GM12878 (cell line): Measurements from ENCODE around the gene PBLD. TPM values are rescaled to one million over a fixed set of nuclear protein-coding genes. Genes with fewer than 3 reads are reported as not detected.

Experiments
- ATAC-seq: fragments of 200-7000 bp; cut with Tn5 transposase; 3 replicates; pipeline ENCODE4 v1.9.1; 2020; ENCODE audit warnings: mild to moderate bottlenecking, moderate library complexity
- BruUV-seq: library from RNA; stranded (reverse); fragments of 400-500 nt; replicated peaks from 2 replicates; lab custom pipeline; 2021; lab: Mats Ljungman, UMichigan
- CTCF ChIA-PET: fragments of 300-600 bp; sonication (Branson Sonifier 250); formaldehyde crosslinking; extraction: SDS; loops from one replicate; lab custom pipeline; 2021; ENCODE audit warnings: inconsistent platforms; lab: Yijun Ruan, JAX
- POLR2A ChIA-PET: fragments of 350-600 bp; formaldehyde crosslinking; extraction: SDS; loops from one replicate; lab custom pipeline; 2021; ENCODE audit warnings: inconsistent platforms; lab: Charles Lee
- RAD21 ChIA-PET: fragments of 300-600 bp; sonication (Branson Sonifier 250); formaldehyde crosslinking; loops from one replicate; lab custom pipeline; 2023; ENCODE audit warnings: antibody characterized with exemption; ENCODE audit not compliant: unreplicated experiment; lab: Charles Lee
- SMC1A ChIA-PET: fragments of 300-600 bp; sonication (Branson Sonifier 250); formaldehyde crosslinking; loops from one replicate; lab custom pipeline; 2023; ENCODE audit not compliant: unreplicated experiment, uncharacterized antibody; lab: Charles Lee
- DNase-seq: peaks from one replicate; pipeline ENCODE4 v3.0.0-alpha.2; 2011; ENCODE audit warnings: low read depth, low spot score
- FAIRE-seq: peaks from 3 replicates; lab custom pipeline; 2011; peaks lifted over from hg19 to GRCh38; lab: Jason Lieb, UNC
- H2AFZ ChIP-seq: 2 replicates; pipeline ENCODE4 v1.6.0; 2011; ENCODE audit warnings: low read depth, low read length, control low read depth; ENCODE audit not compliant: control insufficient read depth
- H3K27ac ChIP-seq: 2 replicates; pipeline ENCODE4 v1.5.1; 2011; ENCODE audit warnings: control low read depth; ENCODE audit not compliant: control insufficient read depth, insufficient read depth
- H3K27me3 ChIP-seq, 2 experiments: replicated peaks in 1 of 2; 2 replicates each; pipeline versions ENCODE4 v1.6.0 to v1.6.1; 2011; ENCODE audit warnings: low read length in 1 of 2; ENCODE audit not compliant: control insufficient read depth in 2 of 2, insufficient read depth in 2 of 2
- H3K36me3 ChIP-seq, 2 experiments: 2 replicates each; pipeline ENCODE4 v1.5.1; 2011; ENCODE audit warnings: low read length in 1 of 2; ENCODE audit not compliant: control insufficient read depth in 2 of 2, insufficient read depth in 2 of 2
- H3K4me1 ChIP-seq: 2 replicates; pipeline ENCODE4 v1.6.1; 2011; ENCODE audit warnings: mild to moderate bottlenecking, low read length, moderate library complexity, mixed read lengths; ENCODE audit not compliant: control insufficient read depth, insufficient read depth
- H3K4me2 ChIP-seq: 2 replicates; pipeline ENCODE4 v1.6.0; 2011; ENCODE audit warnings: control low read depth; ENCODE audit not compliant: control insufficient read depth, insufficient read depth
- H3K4me3 ChIP-seq: fragments of 200-600 bp; sonication (generic); 2 replicates; pipeline ENCODE4 v1.5.1; 2016
- H3K79me2 ChIP-seq: 2 replicates; pipeline ENCODE4 v1.6.0; 2011; ENCODE audit warnings: low read length; ENCODE audit not compliant: control insufficient read depth, insufficient read depth
- H3K9ac ChIP-seq: 2 replicates; pipeline ENCODE4 v1.8.0; 2011; ENCODE audit warnings: low read length, control low read depth, mixed read lengths; ENCODE audit not compliant: control insufficient read depth, insufficient read depth
- H3K9me3 ChIP-seq: replicated peaks from 3 replicates; pipeline ENCODE4 v1.5.1; 2011; ENCODE audit warnings: mild to moderate bottlenecking, low read length; ENCODE audit not compliant: control insufficient read depth, insufficient read depth
- H4K20me1 ChIP-seq: 2 replicates; pipeline ENCODE4 v1.6.0; 2011; ENCODE audit not compliant: control insufficient read depth, insufficient read depth
- BCL3 ChIP-seq: IDR thresholded peaks from 2 replicates; pipeline ENCODE4 v1.6.1; 2011; ENCODE audit warnings: borderline replicate concordance, low read depth, mild to moderate bottlenecking, moderate library complexity, low read length; ENCODE audit not compliant: insufficient read depth, poor library complexity, severe bottlenecking
- SUZ12 ChIP-seq: fragments of 200-600 bp; sonication (generic); IDR thresholded peaks from one replicate; pipeline ENCODE4 v1.6.1; 2018; ENCODE audit warnings: antibody characterized with exemption, mild to moderate bottlenecking; ENCODE audit not compliant: unreplicated experiment
- WRNIP1 ChIP-seq: IDR thresholded peaks from 2 replicates; pipeline ENCODE4 v1.6.1; 2011; ENCODE audit warnings: low read depth, low read length, improper control_type of control experiment, borderline replicate concordance
- WGBS: methylation state at CpG from one replicate; pipeline ENCODE4 v1.1.6; 2016; ENCODE audit warnings: low lambda C conversion rate; ENCODE audit not compliant: insufficient replicate concordance, insufficient coverage; ENCODE audit errors: missing lambda C conversion rate; 5-methylcytosine and 5-hydroxymethylcytosine counted together
- in situ Hi-C: fragments of 300-500 bp; cut with MboI; formaldehyde crosslinking; loops from 9 replicates; pipeline ENCODE4 v1.14.3; 2018; ENCODE audit warnings: mixed read lengths
- intact Hi-C: fragments of 100-400 bp; cut with micrococcal nuclease; formaldehyde crosslinking; loops from one replicate; pipeline ENCODE4 v1.14.2; 2022; ENCODE audit not compliant: unreplicated experiment
- polyA plus RNA-seq, 11 experiments: library from polyadenylated mRNA; depleted of rRNA in 4 of 11; unstranded in 6 of 11; stranded (reverse) in 5 of 11; fragments of >200 nt; fragmentation: Nextera tagmentation in 4 of 11; fragmentation: Illumina TruSeq in 1 of 11; extraction: Ambion mirVana in 4 of 11; extraction: Trizol in 1 of 11; gene quantifications; 1 replicate in 1 of 11; 2 replicates in 10 of 11; pipeline versions ENCODE4 v1.2.1 to v1.2.3, GENCODE V29; 2011 to 2016; ENCODE audit warnings: inconsistent platforms in 2 of 11, missing spikeins in 2 of 11, low read depth in 1 of 11
- total RNA-seq, 4 experiments: library from RNA; depleted of rRNA in 3 of 4; stranded (reverse); fragments of >200 nt in 3 of 4; fragmentation: Illumina TruSeq in 1 of 4; extraction: Trizol in 1 of 4; gene quantifications; 2 replicates each; pipeline versions ENCODE4 v1.2.1 to v1.2.3, GENCODE V29; 2013 to 2021

The PBLD gene
- total and polyA plus RNA-seq, 10 of the 15 experiments (the other 5 are each of a cell fraction or from before 2014, with no cell fraction given): 0.68 to 2.8 (median 1.7) TPM

DNA sequence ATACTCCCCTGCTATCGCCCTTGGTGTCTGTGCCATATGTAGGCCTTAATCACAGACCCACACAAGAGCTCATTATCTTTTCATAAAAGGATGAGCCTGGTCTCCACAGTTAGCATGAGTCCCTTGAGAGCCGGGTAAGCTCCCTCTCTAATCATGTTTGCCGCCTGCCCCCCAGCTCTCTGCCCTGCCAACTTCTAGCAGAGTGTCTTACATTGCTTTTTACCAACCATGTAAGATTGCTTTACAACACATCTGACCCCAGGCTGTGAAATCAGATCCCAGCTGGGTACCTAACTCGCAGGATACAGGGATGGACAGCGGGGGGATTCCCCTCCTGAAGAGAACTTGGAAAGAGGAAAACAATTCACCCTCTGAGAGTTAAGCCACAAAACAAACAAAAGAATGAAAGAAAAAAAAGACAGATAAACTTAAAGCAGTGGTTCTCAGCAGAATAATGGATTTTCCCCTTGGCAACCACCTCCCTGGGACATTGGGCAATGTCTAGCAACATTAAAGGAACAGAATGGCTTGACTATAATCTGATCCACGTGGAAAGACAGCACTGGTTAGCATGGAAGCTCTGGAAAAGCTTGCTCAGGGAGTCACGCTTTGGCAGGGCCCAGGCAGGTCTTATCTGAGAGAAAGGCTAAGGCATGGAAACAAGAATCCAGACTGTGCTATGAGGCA is 61.4 kb downstream of the PBLD start:
- no peaks in the 10 kb centered on the region for H4K20me1 ChIP-seq
- intact Hi-C loops: no loop called here
- no peak overlapping the region for H2AFZ ChIP-seq
- BruUV-seq: no TSS peak
- POLR2A ChIA-PET: no interaction called here
- no peak overlapping the region for H3K27ac ChIP-seq
- ATAC-seq (no peak), DNase-seq (no peak), FAIRE-seq (no peak)
- WGBS: 64% methylated on average over 7 of the region's 7 CpGs
- RAD21 ChIA-PET: no interaction called here
- no peaks in the 10 kb centered on the region for H3K36me3 ChIP-seq
- in situ Hi-C loops: no loop called here
- no peak overlapping the region for H3K9ac ChIP-seq
- H3K9me3 ChIP-seq: no peaks in the 10 kb centered on the region
- TF ChIP-seq BCL3 (no peak), WRNIP1 (no peak), SUZ12 (no peak)
- H3K79me2 ChIP-seq: no peaks in the 10 kb centered on the region
- no peaks in the 10 kb centered on the region for H3K4me1 ChIP-seq
- SMC1A ChIA-PET: interaction anchor here (0.7 kb wide), 1 partner anchor 73 kb away, joined by 3 read pairs; no protein-coding TSS in a partner anchor
- CTCF ChIA-PET: interaction anchor here (0.7 to 2.3 kb wide), 3 partner anchors 30 to 283 kb away, joined by 3 to 5 read pairs (median 5); no protein-coding TSS in a partner anchor
- H3K27me3 ChIP-seq: no peaks in the 10 kb centered on the region
- no peak overlapping the region for H3K4me2 ChIP-seq
- no peak overlapping the region for H3K4me3 ChIP-seq
